GM23248 (cell line): ENCODE results near the gene MIS12. TPM values are rescaled to one million over a fixed set of nuclear protein-coding genes. Genes with fewer than 3 reads are reported as not detected.
A peak's percentile ranks its signal among the peaks of the same experiment; 100 is the strongest.

Experiments used
- DNase-seq: peaks from one replicate; pipeline ENCODE4 v3.0.0-alpha.2; 2015
- H2AFZ ChIP-seq: fragments of 200-600 bp; sonication (generic); 2 replicates; pipeline ENCODE4 v1.6.1; 2016; ENCODE audit warnings: antibody characterized with exemption
- H3F3A ChIP-seq: fragments of 200-600 bp; sonication (generic); 2 replicates; pipeline ENCODE4 v1.6.1; 2016; ENCODE audit warnings: mild to moderate bottlenecking, antibody characterized with exemption, mixed run types; ENCODE audit not compliant: insufficient read depth
- H3K27ac ChIP-seq: fragments of 200-600 bp; sonication (generic); 2 replicates; pipeline ENCODE4 v1.5.1; 2016; ENCODE audit warnings: mild to moderate bottlenecking
- H3K27me3 ChIP-seq: fragments of 200-600 bp; sonication (generic); replicated peaks from 2 replicates; pipeline ENCODE4 v1.6.1; 2016; ENCODE audit warnings: mild to moderate bottlenecking; ENCODE audit not compliant: insufficient read depth
- H3K36me3 ChIP-seq: fragments of 200-600 bp; sonication (generic); 2 replicates; pipeline ENCODE4 v1.6.1; 2016; ENCODE audit warnings: low read depth, mild to moderate bottlenecking
- H3K4me1 ChIP-seq: fragments of 200-600 bp; sonication (generic); 2 replicates; pipeline ENCODE4 v1.6.1; 2016; ENCODE audit warnings: mild to moderate bottlenecking; ENCODE audit not compliant: insufficient read depth
- H3K4me2 ChIP-seq: fragments of 200-600 bp; sonication (generic); one replicate; pipeline ENCODE4 v1.6.1; 2016; ENCODE audit warnings: mild to moderate bottlenecking; ENCODE audit not compliant: unreplicated experiment
- H3K4me3 ChIP-seq: fragments of 200-600 bp; sonication (generic); 2 replicates; pipeline ENCODE4 v1.5.1; 2016; ENCODE audit warnings: mild to moderate bottlenecking
- H3K79me2 ChIP-seq: fragments of 200-600 bp; sonication (generic); 2 replicates; pipeline ENCODE4 v1.6.1; 2016; ENCODE audit warnings: mild to moderate bottlenecking; ENCODE audit not compliant: insufficient read depth
- H3K9ac ChIP-seq: fragments of 200-600 bp; sonication (generic); 2 replicates; pipeline ENCODE4 v1.6.1; 2016; ENCODE audit warnings: mild to moderate bottlenecking
- H3K9me2 ChIP-seq: fragments of 200-600 bp; sonication (generic); 2 replicates; pipeline ENCODE4 v1.6.1; 2016; ENCODE audit warnings: mixed run types, mild to moderate bottlenecking, moderate library complexity; ENCODE audit not compliant: insufficient read depth
- H3K9me3 ChIP-seq: fragments of 200-600 bp; sonication (generic); one replicate; pipeline ENCODE4 v1.6.1; 2017; ENCODE audit warnings: low read depth
- H4K20me1 ChIP-seq: fragments of 200-600 bp; sonication (generic); 2 replicates; pipeline ENCODE4 v1.6.0; 2016; ENCODE audit not compliant: insufficient read depth
- EZH2 ChIP-seq: fragments of 200-600 bp; sonication (generic); IDR thresholded peaks from 2 replicates; pipeline ENCODE4 v1.6.1; 2018; ENCODE audit warnings: antibody characterized with exemption, mild to moderate bottlenecking; ENCODE audit not compliant: insufficient read depth, poor library complexity, severe bottlenecking
- EZH2phosphoT487 ChIP-seq: fragments of 200-600 bp; sonication (generic); IDR thresholded peaks from 2 replicates; pipeline ENCODE4 v1.6.1; 2018; ENCODE audit warnings: antibody characterized with exemption, moderate library complexity, mild to moderate bottlenecking, low read depth; ENCODE audit not compliant: insufficient read depth
- WGBS, 2 experiments: methylation state at CpG; one replicate each; pipeline ENCODE4 v1.1.6; 2015 to 2017; ENCODE audit warnings: low lambda C conversion rate in 2 of 2, low coverage in 1 of 2; ENCODE audit errors: missing lambda C conversion rate in 2 of 2; 5-methylcytosine and 5-hydroxymethylcytosine counted together
- in situ Hi-C: fragments of 300-500 bp; cut with MboI; formaldehyde crosslinking; loops from 2 replicates; pipeline ENCODE4 v1.15.0; 2020
- polyA plus RNA-seq: library from polyadenylated mRNA; unstranded; fragments of >200 nt; fragmentation: Nextera tagmentation; extraction: Ambion mirVana; gene quantifications from 2 replicates; pipeline ENCODE4 v1.2.1, GENCODE V29; 2016
- total RNA-seq: library from RNA; depleted of rRNA; stranded (reverse); fragments of >200 nt; shearing (Covaris generic); gene quantifications from 2 replicates; pipeline ENCODE4 v1.2.3, GENCODE V29; 2014

MIS12 gene
- total and polyA plus RNA-seq, 2 experiments from 2014 or later: 12.9 to 13.4 TPM

- peak overlapping the region; percentile 85 for H3K4me2 ChIP-seq
- TF ChIP-seq EZH2: no peak
- TF ChIP-seq EZH2phosphoT487: no peak
- H4K20me1 ChIP-seq: no peaks in the 10 kb centered on the region
- no peaks in the 10 kb centered on the region for H3K36me3 ChIP-seq
- H3K27me3 ChIP-seq: no peaks in the 10 kb centered on the region
- peak overlapping the region; percentile 66 for H2AFZ ChIP-seq
- peak overlapping the region; percentile 75 for H3K9ac ChIP-seq
- no peaks in the 10 kb centered on the region for H3K9me2 ChIP-seq
- H3K9me3 ChIP-seq: no peaks in the 10 kb centered on the region
- 1 to 2% methylated on average over 18 of the region's 18 CpGs for WGBS, 2 experiments
- H3K27ac ChIP-seq: no peak overlapping the region
- no peaks in the 10 kb centered on the region for H3K79me2 ChIP-seq
- H3K4me1 ChIP-seq: no peaks in the 10 kb centered on the region
- H3F3A ChIP-seq: peaks cover 6% of the 10 kb centered on the region; the same call in 1 of the 2 replicates
- H3K4me3 ChIP-seq: peak overlapping the region; percentile 78
- in situ Hi-C loops: no loop called here
- no peak for DNase-seq
These were observed 13.9 kb downstream of the MIS12 start for GRCh38 chr17:5500247-5500588.

- H2AFZ ChIP-seq: peak overlapping the region; percentile 66
- no peaks in the 10 kb centered on the region for H3K36me3 ChIP-seq
- peak overlapping the region; percentile 78 for H3K4me3 ChIP-seq
- H3K27ac ChIP-seq: peak overlapping the region; percentile 53
- H3K9ac ChIP-seq: peak overlapping the region; percentile 75
- H3K9me2 ChIP-seq: no peaks in the 10 kb centered on the region
- H3K79me2 ChIP-seq: no peaks in the 10 kb centered on the region
- 1 to 2% methylated on average over 31 to 59 of the region's 67 CpGs for WGBS, 2 experiments
- peak overlapping the region; percentile 85 for H3K4me2 ChIP-seq
- peaks cover 6% of the 10 kb centered on the region; the same call in 1 of the 2 replicates for H3F3A ChIP-seq
- no peaks in the 10 kb centered on the region for H3K27me3 ChIP-seq
- H3K9me3 ChIP-seq: no peaks in the 10 kb centered on the region
- no peaks in the 10 kb centered on the region for H3K4me1 ChIP-seq
- in situ Hi-C loops: no loop called here
- peak; percentile 97 for DNase-seq
- no peak for TF ChIP-seq EZH2phosphoT487
- no peak for TF ChIP-seq EZH2
- no peaks in the 10 kb centered on the region for H4K20me1 ChIP-seq
These were observed 14.4 kb downstream of the MIS12 start for GRCh38 chr17:5500589-5501391.

- no peaks in the 10 kb centered on the region for H3K4me1 ChIP-seq
- in situ Hi-C loops: no loop called here
- no peak overlapping the region for H3K4me3 ChIP-seq
- H3K36me3 ChIP-seq: no peaks in the 10 kb centered on the region
- no peaks in the 10 kb centered on the region for H3K79me2 ChIP-seq
- no peaks in the 10 kb centered on the region for H3K9me3 ChIP-seq
- H3K27ac ChIP-seq: peak overlapping the region; percentile 53; the same call in 1 of the 2 replicates
- no peaks in the 10 kb centered on the region for H3K27me3 ChIP-seq
- peaks cover 6% of the 10 kb centered on the region; the same call in 1 of the 2 replicates for H3F3A ChIP-seq
- no peaks in the 10 kb centered on the region for H4K20me1 ChIP-seq
- DNase-seq: no peak
- 73 to 79% methylated on average over 8 of the region's 8 CpGs for WGBS, 2 experiments
- H3K9ac ChIP-seq: no peak overlapping the region
- no peaks in the 10 kb centered on the region for H3K9me2 ChIP-seq
- no peak overlapping the region for H3K4me2 ChIP-seq
- H2AFZ ChIP-seq: no peak overlapping the region
- TF ChIP-seq EZH2: no peak
These were observed 15.3 kb downstream of the MIS12 start for GRCh38 chr17:5501685-5502084.

- Histone ChIP-seq H3K9ac (no peak overlapping the region), H3K4me1 (no peaks in the 10 kb centered on the region), H3K27ac (no peak overlapping the region), H3K27me3 (no peaks in the 10 kb centered on the region), H3K4me2 (no peak overlapping the region), H3K36me3 (no peaks in the 10 kb centered on the region), H2AFZ (no peak overlapping the region), H3K79me2 (no peaks in the 10 kb centered on the region), H4K20me1 (no peaks in the 10 kb centered on the region), H3K4me3 (no peak overlapping the region), H3K9me2 (no peaks in the 10 kb centered on the region), H3K9me3 (no peaks in the 10 kb centered on the region), H3F3A (peaks cover 6% of the 10 kb centered on the region; the same call in 1 of the 2 replicates)
- DNase-seq: no peak
- 97 to 99% methylated on average over 4 of the region's 4 CpGs for WGBS, 2 experiments
- in situ Hi-C loops: no loop called here
- no peak for TF ChIP-seq EZH2
- TF ChIP-seq EZH2phosphoT487: no peak
These were observed 16.2 kb downstream of the MIS12 start for GRCh38 chr17:5502552-5502951.
